HEK293 (cell line): ENCODE measurements around the gene TRAM2.

Experiments
- CTCF ChIA-PET: fragments of 350-600 bp; formaldehyde crosslinking; extraction: SDS; loops from one replicate; lab custom pipeline; 2021; ENCODE audit warnings: antibody characterized with exemption; lab: Yijun Ruan, JAX
- POLR2A ChIA-PET: fragments of 300-600 bp; formaldehyde crosslinking; extraction: SDS; loops from one replicate; lab custom pipeline; 2020; ENCODE audit warnings: antibody characterized with exemption, inconsistent platforms; lab: Yijun Ruan, JAX
- H3K27ac ChIP-seq: fragments of 200-500 bp; sonication (Bioruptor generic); 2 replicates; pipeline ENCODE4 v1.5.1; 2014; ENCODE audit warnings: low read depth, low read length, control low read depth, inconsistent platforms; ENCODE audit errors: extremely low read depth
- H3K36me3 ChIP-seq, 2 experiments: fragments of 200-500 bp in 1 of 2; sonication (Bioruptor generic) in 1 of 2; 1 replicate in 1 of 2; 2 replicates in 1 of 2; pipeline ENCODE4 v1.5.1; 2014 to 2017; ENCODE audit warnings: inconsistent platforms in 2 of 2, low read length in 2 of 2; ENCODE audit not compliant: control insufficient read depth in 2 of 2, insufficient read depth in 1 of 2
- H3K4me1 ChIP-seq: fragments of 200-500 bp; sonication (Bioruptor generic); 2 replicates; pipeline ENCODE4 v1.5.1; 2014; ENCODE audit warnings: mild to moderate bottlenecking, low read length, inconsistent platforms; ENCODE audit not compliant: control insufficient read depth, insufficient read depth
- H3K4me3 ChIP-seq: 2 replicates; pipeline ENCODE4 v1.5.1; 2011; ENCODE audit warnings: low read depth, mild to moderate bottlenecking, control low read depth, low read length, moderate library complexity
- H3K9me3 ChIP-seq: fragments of 200-500 bp; sonication (Bioruptor generic); 2 replicates; pipeline ENCODE4 v1.5.1; 2014; ENCODE audit warnings: low read depth, low read length, inconsistent platforms; ENCODE audit not compliant: control insufficient read depth, insufficient read depth
- EGR2 ChIP-seq: fragments of 450-650 bp; formaldehyde crosslinking; IDR thresholded peaks from 2 replicates; pipeline ENCODE4 v1.5.1; 2016; ENCODE audit warnings: low read depth, missing biosample characterization, missing genetic modification characterization
- KLF1 ChIP-seq: fragments of 450-650 bp; formaldehyde crosslinking; IDR thresholded peaks from 2 replicates; pipeline ENCODE4 v1.5.1; 2016; ENCODE audit warnings: missing biosample characterization, missing genetic modification characterization
- KLF16 ChIP-seq: fragments of 450-650 bp; formaldehyde crosslinking; IDR thresholded peaks from 2 replicates; pipeline ENCODE4 v1.5.1; 2017; ENCODE audit warnings: missing biosample characterization, missing genetic modification characterization
- PRDM2 ChIP-seq: fragments of 450-650 bp; formaldehyde crosslinking; IDR thresholded peaks from 2 replicates; pipeline ENCODE4 v1.5.1; 2016; ENCODE audit warnings: missing biosample characterization, missing genetic modification characterization, borderline replicate concordance
- PRDM4 ChIP-seq: fragments of 450-650 bp; formaldehyde crosslinking; IDR thresholded peaks from 2 replicates; pipeline ENCODE4 v1.5.1; 2017; ENCODE audit warnings: missing biosample characterization, missing genetic modification characterization
- SETDB1 ChIP-seq: IDR thresholded peaks from one replicate; pipeline ENCODE4 v1.6.1; 2017; ENCODE audit warnings: mild to moderate bottlenecking, low read length, moderate library complexity, mixed read lengths; ENCODE audit not compliant: insufficient read length
- YY2 ChIP-seq: fragments of 450-650 bp; formaldehyde crosslinking; IDR thresholded peaks from 2 replicates; pipeline ENCODE4 v1.5.1; 2016; ENCODE audit warnings: missing biosample characterization, missing genetic modification characterization
- ZBTB11 ChIP-seq: fragments of 450-650 bp; formaldehyde crosslinking; conservative IDR thresholded peaks from 2 replicates; pipeline ENCODE4 v1.5.1; 2016; ENCODE audit warnings: low read depth, missing biosample characterization, missing genetic modification characterization
- ZBTB20 ChIP-seq: fragments of 450-650 bp; formaldehyde crosslinking; IDR thresholded peaks from 2 replicates; pipeline ENCODE4 v1.5.1; 2016; ENCODE audit warnings: missing biosample characterization, missing genetic modification characterization
- ZFHX2 ChIP-seq: fragments of 450-650 bp; formaldehyde crosslinking; conservative IDR thresholded peaks from 2 replicates; pipeline ENCODE4 v1.5.1; 2016; ENCODE audit warnings: missing biosample characterization, missing genetic modification characterization
- ZNF16 ChIP-seq: fragments of 450-650 bp; formaldehyde crosslinking; IDR thresholded peaks from 2 replicates; pipeline ENCODE4 v1.5.1; 2016; ENCODE audit warnings: low read depth, missing biosample characterization, missing genetic modification characterization
- ZNF174 ChIP-seq: fragments of 450-650 bp; formaldehyde crosslinking; IDR thresholded peaks from 2 replicates; pipeline ENCODE4 v1.5.0; 2017; ENCODE audit warnings: missing biosample characterization, mild to moderate bottlenecking, missing genetic modification characterization
- ZNF248 ChIP-seq: fragments of 450-650 bp; formaldehyde crosslinking; IDR thresholded peaks from 2 replicates; pipeline ENCODE4 v1.5.1; 2017; ENCODE audit warnings: missing biosample characterization, missing genetic modification characterization
- ZNF664 ChIP-seq: fragments of 450-650 bp; formaldehyde crosslinking; IDR thresholded peaks from 2 replicates; pipeline ENCODE4 v1.5.1; 2016; ENCODE audit warnings: missing biosample characterization, missing genetic modification characterization
- ZNF670 ChIP-seq: fragments of 450-650 bp; formaldehyde crosslinking; IDR thresholded peaks from 2 replicates; pipeline ENCODE4 v1.5.1; 2016; ENCODE audit warnings: missing biosample characterization, missing genetic modification characterization, low read depth
- ZNF777 ChIP-seq: fragments of 450-650 bp; formaldehyde crosslinking; IDR thresholded peaks from 2 replicates; pipeline ENCODE4 v1.5.1; 2017; ENCODE audit warnings: missing biosample characterization, missing genetic modification characterization, borderline replicate concordance
- ZSCAN18 ChIP-seq: fragments of 450-650 bp; formaldehyde crosslinking; IDR thresholded peaks from 2 replicates; pipeline ENCODE4 v1.5.1; 2016; ENCODE audit warnings: missing biosample characterization, missing genetic modification characterization

TRAM2 gene

GRCh38 chr6:52497652-52498408 lies 79.0 kb downstream of the TRAM2 start (continued):
- TF ChIP-seq EGR2 (peak; percentile 56), ZNF248 (tag by site-specific recombination) (no peak), ZBTB20 (tag by site-specific recombination) (no peak)

- H3K36me3 ChIP-seq: peaks cover 0 to 4% of the 10 kb centered on the region in 2 experiments; a peak in 1 of 3 replicates
- no peak overlapping the region for H3K4me3 ChIP-seq
- no peak overlapping the region for H3K27ac ChIP-seq
- no peaks in the 10 kb centered on the region for H3K9me3 ChIP-seq
- ChIA-PET POLR2A (interaction anchor here (1.0 kb wide), 1 partner anchor 80 kb away, joined by 5 read pairs; the partner anchor contains the start of gene TRAM2), CTCF (interaction anchor here (0.6 to 1.8 kb wide), 7 partner anchors 26 to 942 kb away, joined by 3 to 10 read pairs (median 4); no protein-coding TSS in a partner anchor)
- H3K4me1 ChIP-seq: peaks cover 10% of the 10 kb centered on the region
- TF ChIP-seq KLF1 (tag by site-specific recombination) (no peak), ZNF248 (tag by site-specific recombination) (no peak), PRDM2 (tag by site-specific recombination) (no peak), ZNF664 (tag by site-specific recombination) (no peak), ZNF16 (tag by site-specific recombination) (no peak), YY2 (tag by site-specific recombination) (no peak), ZNF670 (tag by site-specific recombination) (no peak), ZSCAN18 (tag by site-specific recombination) (no peak), PRDM4 (no peak), SETDB1 (no peak), ZNF777 (tag by site-specific recombination) (no peak), ZNF174 (tag by site-specific recombination) (no peak), ZFHX2 (no peak), KLF16 (tag by site-specific recombination) (no peak), ZBTB11 (tag by site-specific recombination) (no peak)
Measured at GRCh38 chr6:52496631-52497030, 80.2 kb downstream of the TRAM2 start.
